GM12878 (cell line): ENCODE measurements around the gene CCDC47. TPM values are rescaled to one million over a fixed set of nuclear protein-coding genes. Genes with fewer than 3 reads are reported as not detected.
A peak's percentile ranks its signal among the peaks of the same experiment; 100 is the strongest.

Experiments used
- ATAC-seq: fragments of 200-7000 bp; cut with Tn5 transposase; 3 replicates; pipeline ENCODE4 v1.9.1; 2020; ENCODE audit warnings: mild to moderate bottlenecking, moderate library complexity
- BruUV-seq: library from RNA; stranded (reverse); fragments of 400-500 nt; replicated peaks from 2 replicates; lab custom pipeline; 2021; lab: Mats Ljungman, UMichigan
- CTCF ChIA-PET: fragments of 300-600 bp; sonication (Branson Sonifier 250); formaldehyde crosslinking; extraction: SDS; loops from one replicate; lab custom pipeline; 2021; ENCODE audit warnings: inconsistent platforms; lab: Yijun Ruan, JAX
- POLR2A ChIA-PET: fragments of 350-600 bp; formaldehyde crosslinking; extraction: SDS; loops from one replicate; lab custom pipeline; 2021; ENCODE audit warnings: inconsistent platforms; lab: Charles Lee
- RAD21 ChIA-PET: fragments of 300-600 bp; sonication (Branson Sonifier 250); formaldehyde crosslinking; loops from one replicate; lab custom pipeline; 2023; ENCODE audit warnings: antibody characterized with exemption; ENCODE audit not compliant: unreplicated experiment; lab: Charles Lee
- SMC1A ChIA-PET: fragments of 300-600 bp; sonication (Branson Sonifier 250); formaldehyde crosslinking; loops from one replicate; lab custom pipeline; 2023; ENCODE audit not compliant: unreplicated experiment, uncharacterized antibody; lab: Charles Lee
- DNase-seq: peaks from one replicate; pipeline ENCODE4 v3.0.0-alpha.2; 2011; ENCODE audit warnings: low read depth, low spot score
- FAIRE-seq: peaks from 3 replicates; lab custom pipeline; 2011; peaks lifted over from hg19 to GRCh38; lab: Jason Lieb, UNC
- H2AFZ ChIP-seq: 2 replicates; pipeline ENCODE4 v1.6.0; 2011; ENCODE audit warnings: low read depth, low read length, control low read depth; ENCODE audit not compliant: control insufficient read depth
- H3K27ac ChIP-seq: 2 replicates; pipeline ENCODE4 v1.5.1; 2011; ENCODE audit warnings: control low read depth; ENCODE audit not compliant: control insufficient read depth, insufficient read depth
- H3K27me3 ChIP-seq, 2 experiments: replicated peaks in 1 of 2; 2 replicates each; pipeline versions ENCODE4 v1.6.0 to v1.6.1; 2011; ENCODE audit warnings: low read length in 1 of 2; ENCODE audit not compliant: control insufficient read depth in 2 of 2, insufficient read depth in 2 of 2
- H3K36me3 ChIP-seq, 2 experiments: 2 replicates each; pipeline ENCODE4 v1.5.1; 2011; ENCODE audit warnings: low read length in 1 of 2; ENCODE audit not compliant: control insufficient read depth in 2 of 2, insufficient read depth in 2 of 2
- H3K4me1 ChIP-seq: 2 replicates; pipeline ENCODE4 v1.6.1; 2011; ENCODE audit warnings: mild to moderate bottlenecking, low read length, moderate library complexity, mixed read lengths; ENCODE audit not compliant: control insufficient read depth, insufficient read depth
- H3K4me2 ChIP-seq: 2 replicates; pipeline ENCODE4 v1.6.0; 2011; ENCODE audit warnings: control low read depth; ENCODE audit not compliant: control insufficient read depth, insufficient read depth
- H3K4me3 ChIP-seq: fragments of 200-600 bp; sonication (generic); 2 replicates; pipeline ENCODE4 v1.5.1; 2016
- H3K79me2 ChIP-seq: 2 replicates; pipeline ENCODE4 v1.6.0; 2011; ENCODE audit warnings: low read length; ENCODE audit not compliant: control insufficient read depth, insufficient read depth
- H3K9ac ChIP-seq: 2 replicates; pipeline ENCODE4 v1.8.0; 2011; ENCODE audit warnings: low read length, control low read depth, mixed read lengths; ENCODE audit not compliant: control insufficient read depth, insufficient read depth
- H3K9me3 ChIP-seq: replicated peaks from 3 replicates; pipeline ENCODE4 v1.5.1; 2011; ENCODE audit warnings: mild to moderate bottlenecking, low read length; ENCODE audit not compliant: control insufficient read depth, insufficient read depth
- H4K20me1 ChIP-seq: 2 replicates; pipeline ENCODE4 v1.6.0; 2011; ENCODE audit not compliant: control insufficient read depth, insufficient read depth
- CBX3 ChIP-seq: fragments of 200-600 bp; sonication (generic); IDR thresholded peaks from 2 replicates; pipeline ENCODE4 v1.6.1; 2016; ENCODE audit warnings: low read depth, borderline replicate concordance
- CREB1 ChIP-seq: IDR thresholded peaks from 2 replicates; pipeline ENCODE4 v1.6.1; 2012; ENCODE audit warnings: low read depth, mild to moderate bottlenecking, inconsistent platforms
- E4F1 ChIP-seq: fragments of 450-650 bp; IDR thresholded peaks from 2 replicates; pipeline ENCODE4 v1.6.1; 2018; ENCODE audit warnings: borderline replicate concordance, mild to moderate bottlenecking; ENCODE audit not compliant: partially characterized antibody
- EGR1 ChIP-seq, 2 experiments: IDR thresholded peaks; 1 replicate in 1 of 2; 2 replicates in 1 of 2; pipeline ENCODE4 v1.6.1; 2011 to 2012; ENCODE audit warnings: low read depth in 2 of 2, low read length in 2 of 2, borderline replicate concordance in 1 of 2, mild to moderate bottlenecking in 1 of 2, moderate library complexity in 1 of 2
- ESRRA ChIP-seq: IDR thresholded peaks from 2 replicates; pipeline ENCODE4 v1.6.1; 2012; ENCODE audit warnings: mild to moderate bottlenecking, low read length, improper control_type of control experiment
- FOXK2 ChIP-seq: fragments of 450-650 bp; IDR thresholded peaks from 2 replicates; pipeline ENCODE4 v1.6.1; 2017; ENCODE audit warnings: mild to moderate bottlenecking, moderate library complexity
- SUZ12 ChIP-seq: fragments of 200-600 bp; sonication (generic); IDR thresholded peaks from one replicate; pipeline ENCODE4 v1.6.1; 2018; ENCODE audit warnings: antibody characterized with exemption, mild to moderate bottlenecking; ENCODE audit not compliant: unreplicated experiment
- TAF1 ChIP-seq: IDR thresholded peaks from 2 replicates; pipeline ENCODE4 v1.6.1; 2011; ENCODE audit warnings: mild to moderate bottlenecking, low read depth, low read length, borderline replicate concordance
- TBL1XR1 ChIP-seq: IDR thresholded peaks from 2 replicates; pipeline ENCODE4 v1.6.1; 2012; ENCODE audit warnings: low read depth, low read length, improper control_type of control experiment
- ZBED1 ChIP-seq: IDR thresholded peaks from 2 replicates; pipeline ENCODE4 v1.6.1; 2016; ENCODE audit warnings: borderline replicate concordance
- WGBS: methylation state at CpG from one replicate; pipeline ENCODE4 v1.1.6; 2016; ENCODE audit warnings: low lambda C conversion rate; ENCODE audit not compliant: insufficient replicate concordance, insufficient coverage; ENCODE audit errors: missing lambda C conversion rate; 5-methylcytosine and 5-hydroxymethylcytosine counted together
- in situ Hi-C: fragments of 300-500 bp; cut with MboI; formaldehyde crosslinking; loops from 9 replicates; pipeline ENCODE4 v1.14.3; 2018; ENCODE audit warnings: mixed read lengths
- intact Hi-C: fragments of 100-400 bp; cut with micrococcal nuclease; formaldehyde crosslinking; loops from one replicate; pipeline ENCODE4 v1.14.2; 2022; ENCODE audit not compliant: unreplicated experiment
- polyA plus RNA-seq, 11 experiments: library from polyadenylated mRNA; depleted of rRNA in 4 of 11; unstranded in 6 of 11; stranded (reverse) in 5 of 11; fragments of >200 nt; fragmentation: Nextera tagmentation in 4 of 11; fragmentation: Illumina TruSeq in 1 of 11; extraction: Ambion mirVana in 4 of 11; extraction: Trizol in 1 of 11; gene quantifications; 1 replicate in 1 of 11; 2 replicates in 10 of 11; pipeline versions ENCODE4 v1.2.1 to v1.2.3, GENCODE V29; 2011 to 2016; ENCODE audit warnings: inconsistent platforms in 2 of 11, missing spikeins in 2 of 11, low read depth in 1 of 11
- total RNA-seq, 4 experiments: library from RNA; depleted of rRNA in 3 of 4; stranded (reverse); fragments of >200 nt in 3 of 4; fragmentation: Illumina TruSeq in 1 of 4; extraction: Trizol in 1 of 4; gene quantifications; 2 replicates each; pipeline versions ENCODE4 v1.2.1 to v1.2.3, GENCODE V29; 2013 to 2021
- TF ChIP-seq, protein P1 (sequence below): fragments of 450-650 bp; IDR thresholded peaks from 2 replicates; pipeline ENCODE4 v1.6.1; 2016; ENCODE audit warnings: mild to moderate bottlenecking
- TF ChIP-seq, protein P2 (sequence below): fragments of 450-650 bp; IDR thresholded peaks from 2 replicates; pipeline ENCODE4 v1.6.1; 2016; ENCODE audit warnings: mild to moderate bottlenecking

CCDC47 gene
- total and polyA plus RNA-seq, 10 of the 15 experiments (the other 5 are each of a cell fraction or from before 2014, with no cell fraction given), result 13.6 to 81.4 (median 58.9) TPM

DNA sequence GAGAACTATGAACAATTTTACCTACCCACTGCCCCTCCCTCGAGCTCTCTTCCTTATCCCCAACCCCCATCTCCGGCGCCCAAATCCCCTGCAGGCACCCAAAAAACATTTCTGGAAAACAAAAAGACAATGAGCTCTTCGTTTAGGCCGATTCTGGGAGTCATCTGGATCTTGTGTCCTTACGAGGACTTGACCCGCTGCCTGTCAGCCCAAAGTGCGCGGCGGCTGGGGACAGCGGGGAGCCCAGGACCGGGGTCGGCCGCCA, 32.3 kb downstream of the CCDC47 start:
- DNase-seq (no peak), FAIRE-seq (no peak), ATAC-seq (peak; percentile 43)
- ChIA-PET RAD21 (interaction anchor here (0.6 to 1.6 kb wide), 7 partner anchors 32 to 87 kb away, joined by 3 to 6 read pairs (median 3); partner anchors contain the start of genes CCDC47 and DDX42), SMC1A (interaction anchor here (1.0 to 1.8 kb wide), 7 partner anchors 9 to 44 kb away, joined by 3 to 6 read pairs (median 4); no protein-coding TSS in a partner anchor), CTCF (interaction anchor here (0.7 to 2.0 kb wide), 3 partner anchors 30 to 43 kb away, joined by 3 to 11 read pairs (median 3); no protein-coding TSS in a partner anchor), POLR2A (interaction anchor here (0.6 to 3.2 kb wide), 11 partner anchors 13 to 187 kb away, joined by 3 to 49 read pairs (median 4); partner anchors contain the start of genes CCDC47, DDX42 and LIMD2)
- peak overlapping the region; percentile 96 for H3K4me3 ChIP-seq
- in situ Hi-C loops (no loop called here), intact Hi-C loops (loop anchor here (1.0 to 2.0 kb wide), 3 partner anchors 32 to 102 kb away; partner anchors contain the start of genes CCDC47 and SMARCD2)
- no peaks in the 10 kb centered on the region for H3K27me3 ChIP-seq
- no peaks in the 10 kb centered on the region for H4K20me1 ChIP-seq
- H3K9ac ChIP-seq, result peak overlapping the region; percentile 97
- H3K4me2 ChIP-seq, result peak overlapping the region; percentile 84
- H3K4me1 ChIP-seq, result peaks cover 11% of the 10 kb centered on the region
- H2AFZ ChIP-seq, result peak overlapping the region; percentile 80
- no TSS peak for BruUV-seq
- H3K27ac ChIP-seq, result peak overlapping the region; percentile 97
- H3K36me3 ChIP-seq, result peaks cover 3 to 6% of the 10 kb centered on the region in 2 experiments; a peak in 2 of 4 replicates
- WGBS, result 0% methylated on average over 14 of the region's 14 CpGs
- TF ChIP-seq CBX3, result no peak
- TF ChIP-seq ESRRA, result no peak
- TF ChIP-seq CREB1, result 0 out of 2 replicates have a peak, but pooled peaks have one; percentile 7
- TF ChIP-seq TAF1, result peak; percentile 68; the same call in 1 of the 2 replicates
- TF ChIP-seq FOXK2, result no peak
- TF ChIP-seq, protein P1, sequence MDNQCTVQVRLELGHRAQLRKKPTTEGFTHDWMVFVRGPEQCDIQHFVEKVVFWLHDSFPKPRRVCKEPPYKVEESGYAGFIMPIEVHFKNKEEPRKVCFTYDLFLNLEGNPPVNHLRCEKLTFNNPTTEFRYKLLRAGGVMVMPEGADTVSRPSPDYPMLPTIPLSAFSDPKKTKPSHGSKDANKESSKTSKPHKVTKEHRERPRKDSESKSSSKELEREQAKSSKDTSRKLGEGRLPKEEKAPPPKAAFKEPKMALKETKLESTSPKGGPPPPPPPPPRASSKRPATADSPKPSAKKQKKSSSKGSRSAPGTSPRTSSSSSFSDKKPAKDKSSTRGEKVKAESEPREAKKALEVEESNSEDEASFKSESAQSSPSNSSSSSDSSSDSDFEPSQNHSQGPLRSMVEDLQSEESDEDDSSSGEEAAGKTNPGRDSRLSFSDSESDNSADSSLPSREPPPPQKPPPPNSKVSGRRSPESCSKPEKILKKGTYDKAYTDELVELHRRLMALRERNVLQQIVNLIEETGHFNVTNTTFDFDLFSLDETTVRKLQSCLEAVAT, result no peak
- no peak for TF ChIP-seq E4F1
- no peak for TF ChIP-seq EGR1 (IDR thresholded peaks at IDR 0.05; ENCODE audit: borderline replicate concordance in 1 of 2, low read depth in 2 of 2, low read length in 2 of 2)
- no peak for TF ChIP-seq SUZ12
- no peak for TF ChIP-seq TBL1XR1
- TF ChIP-seq ZBED1, result no peak
- TF ChIP-seq, protein P2, sequence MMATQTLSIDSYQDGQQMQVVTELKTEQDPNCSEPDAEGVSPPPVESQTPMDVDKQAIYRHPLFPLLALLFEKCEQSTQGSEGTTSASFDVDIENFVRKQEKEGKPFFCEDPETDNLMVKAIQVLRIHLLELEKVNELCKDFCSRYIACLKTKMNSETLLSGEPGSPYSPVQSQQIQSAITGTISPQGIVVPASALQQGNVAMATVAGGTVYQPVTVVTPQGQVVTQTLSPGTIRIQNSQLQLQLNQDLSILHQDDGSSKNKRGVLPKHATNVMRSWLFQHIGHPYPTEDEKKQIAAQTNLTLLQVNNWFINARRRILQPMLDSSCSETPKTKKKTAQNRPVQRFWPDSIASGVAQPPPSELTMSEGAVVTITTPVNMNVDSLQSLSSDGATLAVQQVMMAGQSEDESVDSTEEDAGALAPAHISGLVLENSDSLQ, result 0 out of 2 replicates have a peak, but pooled peaks have one; percentile 40
- TF ChIP-seq, all 136 proteins: peak for 3
- Histone ChIP-seq H3K79me2 (peaks cover 21% of the 10 kb centered on the region), H3K9me3 (no peaks in the 10 kb centered on the region)
